ENCODE data around the gene SGPL1. TPM values are rescaled to one million over a fixed set of nuclear protein-coding genes. Genes with fewer than 3 reads are reported as not detected.

SGPL1 gene
- total and polyA plus RNA-seq, 4 donors = 5.8 to 45.0 (median 19.1) TPM

GRCh38 chr10:70805619-70806215, 10.0 kb upstream of the SGPL1 start:
- no peak for ATAC-seq (ENCODE audit: low FRiP score)
- no peak for DNase-seq
- Histone ChIP-seq H3K4me3 (ENCODE audit: low read length in 2 of 2) (no peak overlapping the region), H3K9me3 (ENCODE audit: control insufficient read depth, low read length) (no peaks in the 10 kb centered on the region), H3K27ac (ENCODE audit: low read depth in 1 of 2, low read length in 2 of 2) (no peak overlapping the region), H3K36me3 (ENCODE audit: control insufficient read depth in 1 of 2, insufficient read depth in 2 of 2, low read length in 1 of 2) (no peaks in the 10 kb centered on the region), H3K27me3 (ENCODE audit: control insufficient read depth in 1 of 2, insufficient read depth in 2 of 2, low read length in 1 of 2) (no peaks in the 10 kb centered on the region), H3K4me1 (ENCODE audit: control insufficient read depth in 1 of 2, insufficient read depth in 2 of 2, low read length in 2 of 2) (no peaks in the 10 kb centered on the region)
- intact Hi-C loops (cut with DNase I) = no loop called here
- WGBS, 2 donors = 97% methylated on average over 3 of the region's 3 CpGs

- ATAC-seq (ENCODE audit: low FRiP score) (no peak), DNase-seq (no peak)
- intact Hi-C loops (cut with DNase I) = no loop called here
- Histone ChIP-seq H3K36me3 (ENCODE audit: control insufficient read depth in 1 of 2, insufficient read depth in 2 of 2, low read length in 1 of 2) (no peaks in the 10 kb centered on the region), H3K27me3 (ENCODE audit: control insufficient read depth in 1 of 2, insufficient read depth in 2 of 2, low read length in 1 of 2) (no peaks in the 10 kb centered on the region), H3K4me1 (ENCODE audit: control insufficient read depth in 1 of 2, insufficient read depth in 2 of 2, low read length in 2 of 2) (no peaks in the 10 kb centered on the region), H3K9me3 (ENCODE audit: control insufficient read depth, low read length) (no peaks in the 10 kb centered on the region), H3K4me3 (ENCODE audit: low read length in 2 of 2) (no peak overlapping the region), H3K27ac (ENCODE audit: low read depth in 1 of 2, low read length in 2 of 2) (no peak overlapping the region)
- WGBS, 2 donors = 95 to 100% methylated on average over 1 of the region's 1 CpG
These were observed 8.9 kb upstream of the SGPL1 start for GRCh38 chr10:70806841-70807240.

GRCh38 chr10:70807556-70807955, 8.2 kb upstream of the SGPL1 start:
- ATAC-seq (ENCODE audit: low FRiP score) (no peak), DNase-seq (no peak)
- Histone ChIP-seq H3K9me3 (ENCODE audit: control insufficient read depth, low read length) (no peaks in the 10 kb centered on the region), H3K27me3 (ENCODE audit: control insufficient read depth in 1 of 2, insufficient read depth in 2 of 2, low read length in 1 of 2) (no peaks in the 10 kb centered on the region), H3K36me3 (ENCODE audit: control insufficient read depth in 1 of 2, insufficient read depth in 2 of 2, low read length in 1 of 2) (no peaks in the 10 kb centered on the region), H3K27ac (ENCODE audit: low read depth in 1 of 2, low read length in 2 of 2) (no peak overlapping the region), H3K4me1 (ENCODE audit: control insufficient read depth in 1 of 2, insufficient read depth in 2 of 2, low read length in 2 of 2) (no peaks in the 10 kb centered on the region), H3K4me3 (ENCODE audit: low read length in 2 of 2) (no peak overlapping the region)
- intact Hi-C loops (cut with DNase I) = no loop called here
- WGBS, 2 donors = 94% methylated on average over 3 of the region's 3 CpGs

GRCh38 chr10:70809011-70809611, 6.6 kb upstream of the SGPL1 start:
- intact Hi-C loops (cut with DNase I) = no loop called here
- Histone ChIP-seq H3K27me3 (ENCODE audit: control insufficient read depth in 1 of 2, insufficient read depth in 2 of 2, low read length in 1 of 2) (no peaks in the 10 kb centered on the region), H3K4me3 (ENCODE audit: low read length in 2 of 2) (no peak overlapping the region), H3K36me3 (ENCODE audit: control insufficient read depth in 1 of 2, insufficient read depth in 2 of 2, low read length in 1 of 2) (no peaks in the 10 kb centered on the region), H3K9me3 (ENCODE audit: control insufficient read depth, low read length) (no peaks in the 10 kb centered on the region), H3K4me1 (ENCODE audit: control insufficient read depth in 1 of 2, insufficient read depth in 2 of 2, low read length in 2 of 2) (no peaks in the 10 kb centered on the region), H3K27ac (ENCODE audit: low read depth in 1 of 2, low read length in 2 of 2) (no peak overlapping the region)
- WGBS, 2 donors = 90 to 93% methylated on average over 6 of the region's 6 CpGs
- no peak for ATAC-seq (ENCODE audit: low FRiP score)
- no peak for DNase-seq

- no peaks in the 10 kb centered on the region for H3K4me1 ChIP-seq (ENCODE audit: control insufficient read depth in 1 of 2, insufficient read depth in 2 of 2, low read length in 2 of 2)
- H3K27me3 ChIP-seq (ENCODE audit: control insufficient read depth in 1 of 2, insufficient read depth in 2 of 2, low read length in 1 of 2) = no peaks in the 10 kb centered on the region
- no peak overlapping the region for H3K4me3 ChIP-seq (ENCODE audit: low read length in 2 of 2)
- no peaks in the 10 kb centered on the region for H3K9me3 ChIP-seq (ENCODE audit: control insufficient read depth, low read length)
- no peak overlapping the region for H3K27ac ChIP-seq (ENCODE audit: low read depth in 1 of 2, low read length in 2 of 2)
- DNase-seq = no peak
- no peak for ATAC-seq (ENCODE audit: low FRiP score)
- no peaks in the 10 kb centered on the region for H3K36me3 ChIP-seq (ENCODE audit: control insufficient read depth in 1 of 2, insufficient read depth in 2 of 2, low read length in 1 of 2)
- intact Hi-C loops (cut with DNase I) = no loop called here
- 92 to 96% methylated on average over 2 of the region's 2 CpGs for WGBS, 2 donors
These were observed 6.0 kb upstream of the SGPL1 start for GRCh38 chr10:70809726-70810125.

- DNase-seq (no peak), ATAC-seq (ENCODE audit: low FRiP score) (no peak)
- Histone ChIP-seq H3K36me3 (ENCODE audit: control insufficient read depth in 1 of 2, insufficient read depth in 2 of 2, low read length in 1 of 2) (no peaks in the 10 kb centered on the region), H3K9me3 (ENCODE audit: control insufficient read depth, low read length) (no peaks in the 10 kb centered on the region), H3K27me3 (ENCODE audit: control insufficient read depth in 1 of 2, insufficient read depth in 2 of 2, low read length in 1 of 2) (no peaks in the 10 kb centered on the region), H3K4me1 (ENCODE audit: control insufficient read depth in 1 of 2, insufficient read depth in 2 of 2, low read length in 2 of 2) (no peaks in the 10 kb centered on the region), H3K4me3 (ENCODE audit: low read length in 2 of 2) (no peak overlapping the region), H3K27ac (ENCODE audit: low read depth in 1 of 2, low read length in 2 of 2) (no peak overlapping the region)
- intact Hi-C loops (cut with DNase I) = no loop called here
- 0 to 35% methylated on average over 1 of the region's 1 CpG for WGBS, 2 donors
These were observed 4.8 kb upstream of the SGPL1 start for GRCh38 chr10:70810967-70811366.

- H3K36me3 ChIP-seq (ENCODE audit: control insufficient read depth in 1 of 2, insufficient read depth in 2 of 2, low read length in 1 of 2) = no peaks in the 10 kb centered on the region
- no peaks in the 10 kb centered on the region for H3K27me3 ChIP-seq (ENCODE audit: control insufficient read depth in 1 of 2, insufficient read depth in 2 of 2, low read length in 1 of 2)
- no peaks in the 10 kb centered on the region for H3K4me1 ChIP-seq (ENCODE audit: control insufficient read depth in 1 of 2, insufficient read depth in 2 of 2, low read length in 2 of 2)
- no peak overlapping the region for H3K27ac ChIP-seq (ENCODE audit: low read depth in 1 of 2, low read length in 2 of 2)
- H3K9me3 ChIP-seq (ENCODE audit: control insufficient read depth, low read length) = no peaks in the 10 kb centered on the region
- intact Hi-C loops (cut with DNase I) = no loop called here
- H3K4me3 ChIP-seq (ENCODE audit: low read length in 2 of 2) = no peak overlapping the region
- ATAC-seq (ENCODE audit: low FRiP score) (no peak), DNase-seq (no peak)
- 69 to 76% methylated on average over 3 of the region's 3 CpGs for WGBS, 2 donors
These were observed 3.9 kb upstream of the SGPL1 start for GRCh38 chr10:70811881-70812280.

- H3K27me3 ChIP-seq (ENCODE audit: control insufficient read depth in 1 of 2, insufficient read depth in 2 of 2, low read length in 1 of 2) = no peaks in the 10 kb centered on the region
- H3K4me3 ChIP-seq (ENCODE audit: low read length in 2 of 2) = no peak overlapping the region
- H3K36me3 ChIP-seq (ENCODE audit: control insufficient read depth in 1 of 2, insufficient read depth in 2 of 2, low read length in 1 of 2) = no peaks in the 10 kb centered on the region
- intact Hi-C loops (cut with DNase I) = no loop called here
- H3K4me1 ChIP-seq (ENCODE audit: control insufficient read depth in 1 of 2, insufficient read depth in 2 of 2, low read length in 2 of 2) = no peaks in the 10 kb centered on the region
- H3K9me3 ChIP-seq (ENCODE audit: control insufficient read depth, low read length) = no peaks in the 10 kb centered on the region
- DNase-seq (no peak), ATAC-seq (ENCODE audit: low FRiP score) (no peak)
- WGBS, 2 donors = 91 to 92% methylated on average over 4 of the region's 4 CpGs
- H3K27ac ChIP-seq (ENCODE audit: low read depth in 1 of 2, low read length in 2 of 2) = no peak overlapping the region
These were observed 2.9 kb upstream of the SGPL1 start for GRCh38 chr10:70812814-70813213.

GRCh38 chr10:70814126-70814525, 1.6 kb upstream of the SGPL1 start:
- DNase-seq = no peak
- intact Hi-C loops (cut with DNase I) = no loop called here

More at GRCh38 chr10:70814126-70814525, 1.6 kb upstream of the SGPL1 start:
- Histone ChIP-seq H3K4me3 (ENCODE audit: low read length in 2 of 2) (no peak overlapping the region), H3K27me3 (ENCODE audit: control insufficient read depth in 1 of 2, insufficient read depth in 2 of 2, low read length in 1 of 2) (no peaks in the 10 kb centered on the region), H3K4me1 (ENCODE audit: control insufficient read depth in 1 of 2, insufficient read depth in 2 of 2, low read length in 2 of 2) (no peaks in the 10 kb centered on the region), H3K27ac (ENCODE audit: low read depth in 1 of 2, low read length in 2 of 2) (no peak overlapping the region), H3K9me3 (ENCODE audit: control insufficient read depth, low read length) (no peaks in the 10 kb centered on the region), H3K36me3 (ENCODE audit: control insufficient read depth in 1 of 2, insufficient read depth in 2 of 2, low read length in 1 of 2) (no peaks in the 10 kb centered on the region)
- WGBS, 2 donors = 89 to 93% methylated on average over 4 of the region's 4 CpGs
- no peak for ATAC-seq (ENCODE audit: low FRiP score)

All from aorta (tissue), 5 donors.